ENCODE data around the gene CLCN7.
"Not testable (repeated sequence)": the region's sequence is repeated elsewhere in the genome, so short reads cannot be mapped to it uniquely, and the experiment has no call there.

The CLCN7 gene

DNA sequence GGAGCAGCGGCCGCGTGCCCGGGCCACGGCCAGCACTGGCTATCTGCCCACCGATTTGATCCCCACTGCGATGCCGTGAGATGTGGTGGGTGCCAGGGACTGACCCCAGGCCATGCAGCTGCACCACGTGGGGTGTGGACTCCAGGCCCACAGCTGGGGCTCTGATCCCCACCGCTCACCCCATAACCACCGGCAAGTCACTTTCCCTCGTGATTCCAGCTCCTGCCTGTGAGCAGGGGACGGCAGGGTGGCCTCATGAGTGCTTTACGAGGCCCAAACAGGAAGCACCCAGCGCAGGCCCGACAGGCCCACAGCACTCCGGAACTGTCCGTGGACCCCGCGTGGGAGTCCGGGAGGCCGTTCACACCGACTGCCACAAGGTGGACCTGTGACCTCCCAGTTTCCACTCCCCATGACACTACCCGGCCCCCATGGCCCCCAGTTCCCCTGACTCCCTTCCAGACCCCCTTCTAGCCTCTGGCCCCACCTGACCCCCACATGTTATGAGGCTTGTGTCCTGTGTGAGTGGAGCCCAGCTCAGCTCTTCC lies 13.3 kb upstream of the CLCN7 start:
- in situ Hi-C loops (cut with MboI; ENCODE audit: low sequenced_read_pairs): no loop called here

DNA sequence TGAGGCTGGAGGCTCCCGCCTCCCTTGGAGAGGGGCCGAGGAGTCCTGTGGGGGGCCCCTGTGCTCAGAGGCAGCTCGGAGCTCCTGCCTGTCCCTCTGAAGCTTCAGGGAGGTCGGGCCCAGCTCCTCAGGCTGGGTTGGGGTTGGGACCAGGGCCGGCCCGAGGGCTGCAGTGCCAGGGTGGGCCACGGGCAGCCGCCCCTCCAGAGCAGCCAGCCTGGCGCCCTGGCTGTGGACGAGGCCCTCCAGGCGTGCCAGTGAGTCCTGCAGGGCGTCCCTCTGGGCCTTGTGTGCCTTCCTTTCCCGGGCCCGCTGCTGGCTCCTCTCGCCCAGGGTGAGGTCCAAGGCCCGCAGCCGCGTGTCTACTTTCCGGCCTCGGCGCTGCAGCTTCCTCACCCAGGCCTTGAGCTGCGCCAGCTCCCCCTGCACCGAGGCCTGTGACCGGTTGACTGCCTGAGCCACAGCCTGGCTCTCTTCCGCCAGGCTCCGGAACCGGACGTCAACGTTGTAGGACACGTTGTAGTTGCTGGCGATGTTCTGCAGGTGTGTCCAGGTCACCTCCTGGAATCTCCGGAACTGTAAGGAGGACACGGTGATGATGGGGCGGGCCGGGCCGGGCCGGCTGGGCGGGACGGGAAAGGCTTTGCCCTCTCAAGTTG lies 12.7 kb upstream of the CLCN7 start:
- in situ Hi-C loops (cut with MboI; ENCODE audit: low sequenced_read_pairs): no loop called here

DNA sequence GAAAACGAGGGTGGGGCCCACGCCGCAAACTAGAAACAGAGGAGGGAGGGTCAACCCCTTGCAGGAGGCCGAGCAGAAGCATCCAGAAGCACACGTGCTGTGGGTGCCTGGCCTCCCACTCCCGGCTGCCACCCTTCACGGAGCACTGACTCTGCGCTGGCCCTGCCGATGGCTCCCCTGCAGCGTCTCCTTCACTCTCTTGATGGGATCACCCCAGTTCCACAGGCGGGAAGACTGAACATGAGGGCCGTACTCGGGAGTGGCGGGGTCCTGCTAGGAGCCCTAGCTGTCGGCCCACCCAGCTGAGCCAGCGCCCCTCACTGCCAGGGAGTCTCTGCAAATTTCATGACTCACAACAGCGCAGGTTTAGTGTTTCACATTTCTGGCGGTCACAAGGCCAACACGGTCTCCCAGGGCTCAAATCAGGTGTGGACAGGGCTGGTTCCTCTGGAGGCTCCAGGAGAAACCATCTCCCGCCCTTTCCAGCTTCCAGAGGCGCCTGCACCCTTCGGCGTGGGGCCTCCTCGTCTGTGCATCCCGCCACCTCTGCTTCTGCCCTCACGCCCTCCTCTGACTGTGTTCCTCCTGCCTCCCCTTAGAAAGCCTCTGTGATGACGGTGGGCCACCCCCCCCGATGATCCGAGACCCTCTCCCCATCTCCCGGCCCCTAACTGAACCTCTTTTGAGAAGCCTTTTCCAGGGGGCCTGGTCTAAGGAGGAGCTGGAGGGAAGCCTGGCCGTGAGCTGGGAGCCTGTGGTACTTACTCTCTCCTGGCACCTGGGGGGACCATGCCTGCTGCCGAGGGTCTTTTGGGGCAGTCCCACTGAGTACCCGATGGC lies 11.9 kb upstream of the CLCN7 start:
- in situ Hi-C loops (cut with MboI; ENCODE audit: low sequenced_read_pairs): no loop called here

DNA sequence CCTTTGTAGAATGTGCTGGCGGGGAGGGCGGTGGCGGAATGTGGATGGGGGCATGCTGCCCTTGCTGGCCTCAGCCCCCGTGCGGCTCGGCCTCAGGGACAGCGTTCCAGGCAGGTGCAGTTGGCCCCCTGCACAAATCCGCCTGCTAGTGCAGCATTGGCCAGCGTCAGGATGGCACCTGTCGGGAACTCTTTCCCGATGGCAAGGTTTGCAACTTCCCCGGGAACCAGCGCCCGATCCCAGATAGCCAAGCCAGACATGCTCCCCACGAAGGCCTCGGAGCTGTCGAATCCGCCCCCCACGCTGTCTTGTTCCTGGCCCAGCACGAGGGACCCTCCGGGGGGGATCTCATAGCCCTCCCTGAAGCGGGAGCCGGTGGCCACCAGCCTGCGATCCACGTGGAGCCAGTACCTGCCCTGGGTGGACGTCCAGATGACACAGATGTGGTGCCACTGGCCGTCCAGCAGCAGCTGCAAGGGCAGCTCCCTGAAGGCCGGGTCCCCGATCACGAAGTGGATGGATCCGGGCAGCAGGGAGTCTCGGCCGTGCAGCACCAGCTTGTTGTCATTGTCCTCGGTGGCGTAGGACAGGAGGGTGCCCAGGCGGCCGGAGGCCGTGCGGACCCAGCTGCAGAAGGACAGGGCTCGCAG lies 11.1 kb upstream of the CLCN7 start:
- in situ Hi-C loops (cut with MboI; ENCODE audit: low sequenced_read_pairs): no loop called here

DNA sequence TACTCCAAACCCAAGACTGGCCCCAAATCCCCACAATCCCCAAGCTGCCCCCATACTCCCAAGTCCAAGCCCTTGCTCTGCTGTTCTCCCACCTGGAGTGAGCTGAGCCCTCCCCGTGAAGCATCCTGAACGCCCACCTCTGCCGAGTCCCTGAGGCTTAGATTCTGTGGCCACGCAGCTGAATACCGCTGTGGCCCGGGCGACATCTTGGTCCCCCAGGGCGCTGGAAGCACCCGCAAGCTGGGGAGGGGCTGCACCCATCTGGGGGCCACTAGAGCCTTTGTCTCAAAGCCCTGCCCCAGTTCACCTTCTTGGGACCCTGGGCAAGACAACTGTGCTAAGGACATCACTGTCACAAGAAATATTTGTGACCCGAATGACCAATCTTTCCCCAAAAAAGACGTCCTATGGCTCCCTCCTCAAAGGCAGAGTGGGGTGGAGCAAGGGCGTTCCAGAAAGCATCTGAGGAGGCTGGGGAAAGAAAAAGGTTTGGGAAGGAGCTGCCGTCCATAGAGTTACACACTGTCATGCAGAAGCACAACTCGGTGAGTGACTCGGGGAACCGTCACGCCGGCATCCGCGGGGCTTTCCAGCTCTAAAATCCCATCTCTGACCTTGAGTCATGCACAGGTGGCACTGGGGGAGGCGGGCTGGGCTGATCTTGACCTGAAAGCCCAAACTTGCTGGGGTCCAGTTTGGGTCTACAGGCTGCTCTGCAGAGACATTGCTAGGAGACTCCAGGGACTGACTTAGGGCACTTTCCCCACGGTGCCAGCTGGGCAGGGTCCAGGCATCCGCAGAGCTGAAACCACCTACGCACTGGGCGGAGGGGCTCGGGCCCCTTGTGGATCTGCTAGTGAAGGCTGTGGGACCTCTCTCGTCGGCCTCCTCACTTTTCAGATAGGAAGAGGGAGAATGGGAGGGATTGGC lies 7.3 kb upstream of the CLCN7 start:
- in situ Hi-C loops (cut with MboI; ENCODE audit: low sequenced_read_pairs): no loop called here

DNA sequence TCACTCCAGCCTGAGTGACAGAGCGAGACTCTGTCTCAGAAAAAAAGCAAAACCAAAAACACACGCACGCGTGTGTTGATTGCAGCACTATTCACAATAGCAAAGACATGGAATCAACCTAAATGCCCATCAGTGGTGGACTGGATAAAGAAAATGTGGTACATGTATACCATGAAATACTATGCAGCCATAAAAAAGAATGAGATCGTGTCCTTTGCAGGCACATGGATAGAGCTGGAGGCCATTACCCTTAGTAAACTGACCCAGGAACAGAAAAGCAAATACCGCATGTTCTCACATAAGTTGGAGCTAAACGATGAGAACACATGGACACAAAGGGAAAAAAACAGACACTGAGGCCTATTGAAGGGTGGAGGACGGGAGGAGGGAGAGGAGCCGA lies 4.1 kb upstream of the CLCN7 start:
- in situ Hi-C loops (cut with MboI; ENCODE audit: low sequenced_read_pairs): not testable (repeated sequence)

DNA sequence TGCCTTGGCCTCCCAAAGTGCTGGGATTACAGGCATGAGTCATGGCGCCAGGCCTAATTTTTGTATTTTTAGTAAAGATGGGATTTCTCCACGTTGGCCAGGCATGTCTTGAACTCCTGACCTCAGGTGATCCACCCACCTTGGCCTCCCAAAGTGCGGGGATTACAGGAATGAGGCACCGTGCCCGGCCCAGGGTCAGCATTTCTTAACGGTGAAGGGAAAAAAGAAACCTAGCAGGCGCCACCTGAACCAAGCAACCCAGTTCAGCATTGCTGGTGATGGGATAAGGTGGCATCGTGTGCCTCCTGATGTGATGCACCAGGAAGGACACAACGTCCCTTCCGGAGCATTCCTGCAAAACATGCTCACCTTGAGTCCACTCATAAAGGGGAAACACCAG lies 2.2 kb upstream of the CLCN7 start:
- in situ Hi-C loops (cut with MboI; ENCODE audit: low sequenced_read_pairs): no loop called here

DNA sequence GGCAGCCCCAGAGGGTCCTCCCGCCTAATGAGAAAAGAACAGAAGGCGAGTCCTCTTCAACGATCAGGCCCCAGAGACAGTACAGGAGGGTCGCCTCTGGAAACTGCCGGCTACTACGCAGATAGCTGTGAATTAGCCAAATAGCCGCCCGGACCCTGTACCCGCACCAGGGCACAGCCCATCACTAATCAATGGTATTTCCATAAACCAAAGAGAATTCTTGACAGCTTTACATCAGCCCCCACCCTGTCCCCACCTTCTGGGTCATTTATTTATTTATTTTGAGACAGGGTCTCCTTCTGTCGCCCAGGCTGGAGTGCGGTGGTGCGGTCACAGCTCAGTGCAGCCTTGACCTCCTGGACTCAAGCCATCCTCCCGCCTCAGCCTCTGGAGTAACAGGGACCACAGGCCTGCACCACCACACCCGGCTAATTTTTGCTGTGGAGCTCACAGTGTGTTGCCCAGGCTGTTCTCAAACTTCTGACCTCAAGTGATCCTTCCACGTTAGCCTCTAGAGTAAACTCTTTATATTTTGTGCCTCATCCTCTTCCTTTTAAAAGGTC lies 805 bp upstream of the CLCN7 start:
- in situ Hi-C loops (cut with MboI; ENCODE audit: low sequenced_read_pairs): no loop called here

DNA sequence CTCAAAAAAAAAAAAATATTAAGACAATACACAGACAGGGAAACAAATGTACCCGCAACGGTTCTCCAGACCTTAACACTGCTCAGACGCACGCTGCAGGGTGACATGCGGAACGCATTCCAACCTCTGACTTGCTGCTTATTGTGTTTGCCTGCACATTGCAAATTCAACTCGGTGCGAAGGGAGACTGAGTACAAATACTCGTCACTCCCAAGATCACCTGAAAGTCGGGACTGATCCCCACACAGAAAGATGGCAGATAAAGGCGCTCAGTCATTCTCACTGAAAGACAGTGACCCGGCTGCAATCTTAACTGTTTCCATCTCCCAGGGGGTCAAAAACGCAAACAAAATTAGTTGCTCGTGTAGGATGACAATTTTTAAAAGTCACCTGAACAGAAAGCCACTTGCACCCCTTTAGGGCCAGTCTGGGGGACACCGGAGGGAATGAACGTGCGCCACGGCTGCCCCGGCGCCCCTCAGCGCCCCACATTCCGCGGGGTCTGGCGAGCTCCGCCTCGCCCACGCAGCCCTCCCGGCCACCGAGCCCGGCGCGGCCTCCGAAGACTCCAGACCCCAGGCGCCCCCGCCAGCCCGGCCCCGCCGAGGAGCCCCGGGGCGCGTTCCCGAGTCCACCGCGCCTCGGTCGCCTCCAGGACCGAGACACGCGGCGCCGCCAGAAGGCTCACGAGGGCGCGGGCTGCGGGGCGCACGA lies 589 bp downstream of the CLCN7 start:
- in situ Hi-C loops (cut with MboI; ENCODE audit: low sequenced_read_pairs): no loop called here

DNA sequence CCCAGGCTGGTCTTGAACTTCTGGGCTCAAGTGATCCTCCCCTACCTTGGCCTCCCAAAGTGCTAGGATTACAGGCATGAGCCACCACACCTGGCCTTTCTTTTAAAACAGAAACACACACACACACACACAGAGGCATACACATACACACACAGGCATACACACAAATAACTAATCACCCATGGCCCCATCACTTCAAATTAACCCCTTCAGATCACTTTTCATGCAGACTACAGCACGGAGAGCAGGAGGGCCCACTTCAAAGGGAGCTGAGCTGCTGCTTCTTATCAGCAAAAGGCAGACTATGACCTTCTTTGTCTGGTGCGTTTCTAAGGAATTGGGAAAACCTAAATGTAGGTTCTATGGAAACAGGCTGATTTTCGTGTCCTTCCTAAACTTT lies 1.9 kb downstream of the CLCN7 start:
- in situ Hi-C loops (cut with MboI; ENCODE audit: low sequenced_read_pairs): no loop called here

DNA sequence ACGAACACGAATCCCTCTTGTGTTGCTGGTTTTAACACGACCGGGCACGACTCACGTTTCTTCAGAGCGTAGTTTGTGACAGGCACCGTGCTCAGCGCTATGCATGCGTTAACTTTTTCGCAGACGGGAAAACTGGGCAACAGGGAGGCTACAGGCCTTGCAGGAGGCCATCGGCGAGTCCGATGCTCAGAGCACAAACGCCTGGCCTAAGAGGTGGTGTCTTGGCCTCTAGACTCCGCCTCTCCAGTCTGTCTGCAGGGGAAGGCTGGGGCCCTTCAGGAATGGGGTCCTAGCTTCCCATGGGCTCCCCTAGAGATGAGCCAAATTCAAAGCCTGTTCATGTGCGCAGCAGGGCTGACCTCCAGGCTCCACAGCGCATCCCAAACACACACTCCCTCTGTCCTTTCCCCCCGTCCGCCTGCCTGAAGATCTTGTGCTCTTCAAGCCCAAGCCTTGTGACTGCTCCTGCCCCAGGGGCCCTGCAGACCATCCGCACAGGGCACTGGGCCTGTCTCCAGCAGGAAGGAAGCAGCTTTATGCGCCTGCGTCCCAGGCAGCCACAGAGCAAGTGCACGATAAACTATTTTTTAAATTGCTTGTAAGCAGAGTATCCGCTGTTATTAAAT lies 3.1 kb downstream of the CLCN7 start:
- in situ Hi-C loops (cut with MboI; ENCODE audit: low sequenced_read_pairs): no loop called here

DNA sequence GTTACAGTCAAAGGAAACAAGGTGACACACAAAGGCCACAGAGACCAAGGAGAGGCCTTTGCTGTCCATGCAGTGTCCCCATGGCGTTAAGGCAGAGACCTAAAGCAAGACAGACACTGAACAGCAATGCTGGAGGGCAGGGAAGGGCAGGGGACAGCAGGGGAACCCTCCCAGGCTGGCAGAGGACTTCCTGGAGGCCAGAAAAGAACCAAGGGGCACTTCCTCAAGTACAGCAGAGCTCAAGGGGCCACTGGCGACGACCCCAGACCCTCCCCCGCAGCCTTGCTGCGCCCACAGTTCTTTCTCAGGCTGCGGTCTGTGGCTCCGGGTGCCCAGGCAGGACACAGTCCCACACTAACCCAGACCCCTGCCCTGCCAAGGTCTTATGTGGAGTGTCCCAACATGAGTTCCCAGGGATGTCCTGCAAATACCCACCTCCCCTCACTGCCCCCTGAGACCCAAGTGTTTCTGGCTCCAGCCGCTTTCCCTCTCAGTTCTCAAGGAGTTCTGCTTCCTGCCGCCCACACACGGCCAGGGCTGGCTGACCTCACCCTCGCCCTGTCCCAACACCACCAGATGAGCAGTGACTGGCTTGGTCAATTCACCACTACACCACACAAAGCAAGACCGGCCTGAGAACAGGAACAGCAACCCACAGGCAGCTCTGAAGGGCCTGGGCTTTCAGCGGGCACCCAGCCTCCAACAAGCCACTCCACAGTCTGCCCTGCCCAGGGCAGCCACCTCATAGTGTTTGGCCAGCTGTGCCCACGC lies 4.2 kb downstream of the CLCN7 start:
- in situ Hi-C loops (cut with MboI; ENCODE audit: low sequenced_read_pairs): no loop called here

DNA sequence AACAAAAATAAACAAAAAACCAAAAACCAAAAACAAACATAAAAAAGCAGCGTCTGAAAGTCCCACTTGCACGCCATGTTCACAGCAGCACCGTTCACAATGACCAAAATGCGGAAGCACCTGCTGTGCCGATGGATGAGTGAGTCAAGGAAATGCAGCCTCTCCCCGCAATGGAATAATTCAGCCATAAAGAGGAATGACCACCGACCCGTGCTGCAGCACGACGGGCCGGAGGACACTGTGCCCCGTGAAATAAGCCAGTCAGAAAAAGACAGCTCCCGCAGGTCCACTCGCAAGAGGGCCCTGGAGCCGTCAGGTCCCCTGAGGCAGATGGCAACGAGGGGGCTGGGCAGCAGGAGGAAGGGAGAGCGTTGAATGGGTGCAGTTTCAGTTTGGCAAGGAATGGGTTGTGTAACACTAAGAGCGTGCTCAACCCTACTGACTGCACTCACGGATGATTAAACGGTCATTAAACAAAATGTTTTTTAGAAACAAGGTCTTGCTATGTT lies 5.1 kb downstream of the CLCN7 start:
- in situ Hi-C loops (cut with MboI; ENCODE audit: low sequenced_read_pairs): no loop called here

DNA sequence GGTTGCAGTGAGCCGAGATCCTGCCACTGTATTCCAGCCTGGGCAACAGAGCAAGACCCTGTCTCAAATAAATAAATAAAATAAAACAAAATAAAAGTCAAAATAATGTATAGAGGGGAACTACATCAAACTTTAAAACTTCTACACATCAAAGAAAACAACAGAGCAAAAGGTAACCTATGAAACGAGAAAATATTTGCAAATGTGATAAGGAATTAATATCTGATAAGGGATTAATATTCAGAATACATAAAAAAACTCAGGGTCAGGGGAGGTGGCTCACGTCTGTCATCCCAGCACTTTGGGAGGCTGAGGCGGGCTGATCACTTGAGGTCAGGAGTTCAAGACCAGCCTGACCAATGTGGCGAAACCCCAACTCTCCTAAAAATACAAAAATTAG lies 5.7 kb downstream of the CLCN7 start:
- in situ Hi-C loops (cut with MboI; ENCODE audit: low sequenced_read_pairs): not testable (repeated sequence)

DNA sequence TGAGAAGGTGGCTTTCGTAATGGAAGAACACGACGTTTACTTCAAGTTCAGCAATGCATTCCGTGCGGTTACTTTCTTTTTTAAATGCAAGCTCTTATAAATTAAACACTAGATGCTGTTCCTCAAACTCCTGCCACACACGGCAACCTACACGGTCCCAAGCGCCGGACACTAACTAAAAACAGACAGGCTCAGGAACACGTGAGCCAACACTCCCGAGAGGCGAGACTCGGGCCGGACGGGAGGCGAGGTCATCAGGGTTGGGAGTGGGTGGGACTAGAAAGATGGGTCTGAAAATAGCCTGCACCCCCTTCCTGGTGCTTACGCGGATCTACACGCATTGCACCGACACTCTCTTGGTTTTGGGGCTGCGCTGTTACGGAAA lies 6.4 kb downstream of the CLCN7 start:
- in situ Hi-C loops (cut with MboI; ENCODE audit: low sequenced_read_pairs): no loop called here

DNA sequence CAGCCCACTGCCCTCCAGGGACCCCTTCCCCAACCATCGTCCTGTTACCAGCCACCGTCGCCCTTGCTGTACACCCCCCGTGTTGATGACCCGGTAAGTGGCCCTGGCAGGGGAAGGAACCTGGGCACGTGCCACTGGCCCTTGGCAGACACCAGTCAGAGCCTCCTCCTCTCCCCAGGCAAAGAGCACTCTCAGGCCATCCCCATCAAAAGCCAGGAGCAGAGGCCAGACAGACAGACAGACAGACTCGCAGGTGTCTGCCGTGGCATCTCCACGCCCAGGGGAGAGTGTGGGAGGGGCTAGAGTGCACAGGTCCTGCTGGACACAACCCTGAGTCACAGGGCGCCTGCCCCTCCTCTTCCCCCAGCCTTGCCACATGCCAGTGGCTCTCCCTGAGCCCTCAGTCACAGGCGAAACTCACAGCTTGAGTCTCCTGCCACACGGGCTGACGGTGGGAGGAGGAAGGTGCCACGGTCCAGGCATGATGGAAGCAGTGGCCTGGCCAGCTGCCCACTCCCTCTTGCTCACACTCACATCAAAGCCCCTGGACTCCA lies 7.8 kb downstream of the CLCN7 start:
- in situ Hi-C loops (cut with MboI; ENCODE audit: low sequenced_read_pairs): no loop called here

DNA sequence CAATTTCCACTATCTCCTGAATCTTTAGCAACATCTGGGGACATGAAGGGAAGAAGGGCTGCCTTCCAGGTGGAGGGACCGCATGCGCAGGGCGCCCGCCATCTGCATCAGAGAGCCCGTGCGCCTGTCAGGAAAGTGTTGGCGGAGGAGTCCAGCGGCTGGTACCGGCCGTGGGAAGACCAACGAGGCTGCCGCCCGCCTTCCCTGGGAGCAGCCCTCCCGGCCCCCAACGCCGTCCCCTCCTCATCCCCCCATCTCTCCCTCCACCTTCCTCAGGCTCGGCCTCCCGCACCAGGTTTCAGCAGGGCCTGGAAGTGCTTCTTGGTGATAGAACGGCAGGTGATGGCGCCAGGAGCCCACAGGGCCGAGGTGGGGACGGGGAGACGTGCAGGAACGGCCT lies 8.8 kb downstream of the CLCN7 start:
- in situ Hi-C loops (cut with MboI; ENCODE audit: low sequenced_read_pairs): no loop called here

DNA sequence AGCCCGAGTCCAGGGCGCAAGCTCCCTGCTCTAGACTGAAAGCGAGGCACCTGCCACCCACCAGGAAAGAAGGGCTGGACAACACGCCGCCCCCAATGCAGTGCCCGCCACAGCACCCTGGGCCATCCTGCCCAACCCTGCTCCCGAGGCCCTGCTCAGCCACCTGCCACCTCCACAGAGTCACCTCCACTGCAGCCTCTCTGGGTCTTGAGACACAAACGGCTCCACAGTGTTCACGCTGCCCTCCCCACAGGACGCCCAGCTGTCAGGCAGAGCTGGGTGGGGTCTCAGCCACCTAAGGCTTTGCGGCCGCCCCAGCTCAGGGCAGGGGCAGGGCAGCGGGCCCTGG lies 9.3 kb downstream of the CLCN7 start:
- in situ Hi-C loops (cut with MboI; ENCODE audit: low sequenced_read_pairs): no loop called here
